ENCODE measurements around the gene FOXL1. TPM values are rescaled to one million over a fixed set of nuclear protein-coding genes. Genes with fewer than 3 reads are reported as not detected.

Gene FOXL1
- total RNA-seq, 4 donors from 2014 or later, result 0.09 to 1.3 (median 0.43) TPM

DNA sequence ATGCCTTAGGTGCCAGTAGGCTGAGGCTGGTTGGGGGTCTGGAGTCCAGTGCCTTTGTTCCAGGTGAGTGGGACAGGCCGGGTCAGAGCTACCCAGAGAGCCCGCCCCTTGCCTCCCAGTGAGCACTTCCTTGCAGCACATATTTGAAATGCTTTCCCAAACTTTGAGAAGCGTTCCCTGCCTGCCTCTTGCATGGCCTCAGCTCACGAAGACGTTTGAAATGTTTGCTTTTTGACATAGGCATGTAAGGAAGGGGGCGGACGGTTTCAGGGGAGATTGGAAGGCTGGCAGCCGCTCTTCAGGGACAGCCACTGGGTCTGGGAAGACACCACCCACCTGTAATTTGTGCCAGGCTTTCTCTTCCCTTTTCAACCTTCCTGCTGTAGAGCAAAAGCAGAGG lies 5.1 kb upstream of the FOXL1 start:
- TF ChIP-seq, protein P1, sequence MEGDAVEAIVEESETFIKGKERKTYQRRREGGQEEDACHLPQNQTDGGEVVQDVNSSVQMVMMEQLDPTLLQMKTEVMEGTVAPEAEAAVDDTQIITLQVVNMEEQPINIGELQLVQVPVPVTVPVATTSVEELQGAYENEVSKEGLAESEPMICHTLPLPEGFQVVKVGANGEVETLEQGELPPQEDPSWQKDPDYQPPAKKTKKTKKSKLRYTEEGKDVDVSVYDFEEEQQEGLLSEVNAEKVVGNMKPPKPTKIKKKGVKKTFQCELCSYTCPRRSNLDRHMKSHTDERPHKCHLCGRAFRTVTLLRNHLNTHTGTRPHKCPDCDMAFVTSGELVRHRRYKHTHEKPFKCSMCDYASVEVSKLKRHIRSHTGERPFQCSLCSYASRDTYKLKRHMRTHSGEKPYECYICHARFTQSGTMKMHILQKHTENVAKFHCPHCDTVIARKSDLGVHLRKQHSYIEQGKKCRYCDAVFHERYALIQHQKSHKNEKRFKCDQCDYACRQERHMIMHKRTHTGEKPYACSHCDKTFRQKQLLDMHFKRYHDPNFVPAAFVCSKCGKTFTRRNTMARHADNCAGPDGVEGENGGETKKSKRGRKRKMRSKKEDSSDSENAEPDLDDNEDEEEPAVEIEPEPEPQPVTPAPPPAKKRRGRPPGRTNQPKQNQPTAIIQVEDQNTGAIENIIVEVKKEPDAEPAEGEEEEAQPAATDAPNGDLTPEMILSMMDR (IDR thresholded peaks at IDR 0.05), result no peak
- ATAC-seq (ENCODE audit: low FRiP score), result no peak
- DNase-seq (ENCODE audit: low spot score), result no peak

DNA sequence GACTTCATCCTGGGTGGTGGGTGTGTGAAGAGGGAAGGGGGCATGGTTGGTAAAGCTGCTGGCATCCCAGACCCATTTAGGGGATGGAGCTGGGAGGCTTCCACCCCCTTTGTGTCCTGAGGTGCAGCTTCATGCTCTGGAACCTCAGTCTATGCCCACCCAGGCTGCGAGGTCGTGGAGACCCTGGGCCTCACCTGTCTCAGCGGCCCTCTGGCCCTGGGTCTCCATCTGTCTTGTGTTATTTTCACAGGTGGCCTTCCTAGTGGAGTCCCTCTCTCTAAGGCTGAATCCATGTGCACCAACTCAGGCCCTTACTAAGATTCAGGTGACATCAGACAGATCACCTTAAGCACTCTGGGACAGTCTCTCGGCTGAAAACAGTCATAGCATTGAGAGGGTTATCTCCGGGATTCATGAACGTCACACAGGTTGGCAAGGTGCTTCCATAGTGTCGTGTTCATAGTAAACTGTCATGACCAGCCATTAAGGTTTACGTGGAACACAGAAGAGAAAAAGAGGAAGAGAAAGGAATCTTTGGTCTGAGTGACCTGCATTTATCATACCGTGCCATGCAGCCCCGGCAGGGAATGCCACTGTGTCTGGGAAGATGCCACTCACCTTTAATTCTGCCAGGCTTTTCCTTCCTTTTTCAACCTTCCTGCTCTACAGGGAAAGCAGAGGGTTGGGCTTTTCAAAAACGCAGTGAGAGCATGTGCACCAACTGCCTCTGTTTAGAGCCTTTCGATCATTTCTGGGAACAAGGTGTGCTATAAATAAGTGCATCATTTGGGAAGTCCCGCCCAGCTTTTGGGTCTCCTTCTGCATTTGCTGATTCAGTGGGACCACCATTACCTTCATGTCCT lies 4.5 kb upstream of the FOXL1 start:
- DNase-seq (ENCODE audit: low spot score), result no peak
- TF ChIP-seq, protein P1 (IDR thresholded peaks at IDR 0.05), result no peak
- ATAC-seq (ENCODE audit: low FRiP score), result no peak

DNA sequence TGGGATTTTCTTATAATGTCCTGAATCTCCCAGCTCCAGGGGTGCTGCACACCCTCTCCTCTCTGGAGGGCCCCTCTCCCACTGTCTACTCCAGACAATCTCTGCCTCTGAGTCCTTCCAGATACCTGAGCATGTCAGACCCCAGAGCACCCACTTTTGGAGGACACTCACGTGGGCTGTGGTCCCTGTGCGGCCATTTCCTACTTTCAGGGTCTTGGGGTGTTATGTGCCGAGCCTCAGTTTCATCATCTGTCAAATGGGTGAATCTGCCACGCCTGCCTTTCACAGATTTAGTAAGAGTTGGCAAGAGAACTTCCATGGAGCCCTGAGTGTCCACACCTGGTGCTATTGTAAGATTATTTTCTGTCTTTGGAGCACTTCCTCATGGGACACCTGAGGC lies 3.7 kb upstream of the FOXL1 start:
- TF ChIP-seq, protein P1 (IDR thresholded peaks at IDR 0.05), result no peak
- no peak for DNase-seq (ENCODE audit: low spot score)
- no peak for ATAC-seq (ENCODE audit: low FRiP score)

DNA sequence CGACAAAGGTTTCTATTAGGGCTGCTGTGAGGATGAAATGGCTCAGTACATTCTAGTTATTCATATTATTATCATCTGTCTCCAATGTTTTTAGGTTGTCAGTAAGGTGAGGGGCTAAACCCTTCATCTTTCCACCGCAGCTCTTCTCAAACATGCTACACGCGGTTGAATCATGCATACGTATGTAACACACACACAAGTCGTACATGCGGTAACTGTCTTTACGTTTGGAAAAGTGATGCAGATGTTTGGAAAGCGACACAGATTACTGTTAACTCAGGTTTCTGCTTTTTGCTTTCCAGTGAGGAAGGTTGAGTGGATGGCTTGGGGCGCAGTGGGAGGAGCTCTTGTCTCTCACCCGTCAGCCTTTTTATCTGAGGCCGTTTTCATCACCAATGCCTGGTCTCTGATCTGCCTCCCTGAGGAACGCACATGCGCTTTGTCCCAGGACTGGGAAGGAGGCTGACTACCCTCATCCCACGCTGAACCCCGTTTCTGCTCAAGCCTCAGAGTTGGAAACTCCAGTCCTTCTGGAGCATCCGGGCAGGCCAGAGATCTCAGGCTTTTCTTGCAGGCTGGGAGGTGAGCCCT lies 3.2 kb upstream of the FOXL1 start:
- ATAC-seq (ENCODE audit: low FRiP score) (no peak), DNase-seq (ENCODE audit: low spot score) (no peak)
- TF ChIP-seq, protein P1 (IDR thresholded peaks at IDR 0.05), result no peak

DNA sequence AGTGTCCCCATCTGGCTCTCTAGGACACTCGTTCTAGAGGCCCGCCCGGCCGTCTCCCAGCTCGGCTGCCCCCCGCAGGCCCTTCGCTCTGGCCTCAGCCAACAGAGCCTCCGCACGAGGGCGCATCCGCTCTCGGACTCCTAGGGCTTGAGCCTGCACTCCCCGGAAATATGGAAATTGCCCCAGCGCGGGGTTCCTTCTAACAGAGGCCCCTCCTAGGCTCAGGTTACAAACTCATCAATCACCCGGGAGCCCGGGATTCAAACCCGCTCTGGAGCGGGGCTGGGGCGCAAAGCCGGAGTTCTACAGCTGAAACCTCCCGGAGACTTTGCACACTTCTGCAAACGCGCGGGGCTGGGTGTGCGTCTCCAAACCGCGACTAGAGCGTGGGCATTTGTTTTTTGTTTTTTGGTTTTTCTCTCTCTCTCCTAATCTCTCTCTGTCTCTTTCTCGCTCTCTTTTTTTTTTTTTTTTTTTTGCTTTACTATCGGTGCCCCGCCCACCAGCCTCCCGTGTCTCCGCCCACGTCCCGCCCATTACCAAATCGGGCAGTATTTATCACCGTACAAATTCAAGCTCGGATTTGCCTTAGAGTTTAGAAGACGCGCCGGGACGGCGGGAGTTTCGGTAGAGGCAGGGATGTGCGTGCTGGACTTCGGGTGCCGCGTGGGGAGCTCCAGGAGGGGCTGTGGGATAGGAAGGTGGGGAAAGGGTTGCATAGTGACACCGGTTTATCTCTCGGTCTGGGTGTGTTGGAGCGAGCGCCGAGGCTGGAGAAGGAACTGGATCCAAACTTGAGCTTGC lies 2.4 kb upstream of the FOXL1 start:
- ATAC-seq (ENCODE audit: low FRiP score) (peak; percentile 71), DNase-seq (ENCODE audit: low spot score) (peak; percentile 53)
- TF ChIP-seq, protein P1 (IDR thresholded peaks at IDR 0.05), result no peak

DNA sequence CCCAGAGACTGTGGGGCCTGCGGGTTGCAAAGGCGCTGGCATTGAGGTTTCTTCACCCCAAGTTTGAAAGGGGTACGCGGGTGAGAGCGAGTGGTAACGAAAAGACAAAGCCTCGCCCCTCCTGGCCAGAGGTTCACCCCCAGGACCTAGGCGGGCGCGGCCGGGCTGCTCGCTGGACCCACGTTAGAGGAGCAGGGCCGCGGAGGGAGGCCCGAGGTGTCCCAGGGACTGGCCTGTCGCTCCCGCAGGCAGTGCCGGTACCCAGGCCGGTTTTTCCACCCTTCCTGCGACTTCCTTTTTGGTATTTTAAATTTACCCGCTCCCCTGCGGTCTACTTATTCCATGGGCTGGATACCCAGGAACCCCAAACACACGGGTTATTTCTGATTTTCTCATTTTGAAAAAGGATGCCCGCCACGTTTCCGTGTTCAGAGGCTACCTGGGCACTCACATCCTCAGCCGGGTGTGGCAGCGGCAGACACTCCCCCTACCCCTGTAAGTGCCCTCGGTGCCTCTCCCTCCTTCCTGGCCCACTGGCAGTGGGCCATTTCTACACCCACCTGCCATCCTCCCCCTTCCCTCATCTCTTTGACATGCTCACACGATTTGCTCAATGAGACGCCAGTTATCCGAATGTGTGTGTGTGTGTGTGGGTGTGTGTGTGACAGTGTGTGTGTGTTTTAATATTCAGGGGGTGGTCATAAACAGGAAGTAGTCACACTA lies 1.6 kb upstream of the FOXL1 start:
- TF ChIP-seq, protein P1 (IDR thresholded peaks at IDR 0.05), result no peak
- ATAC-seq (ENCODE audit: low FRiP score), result no peak
- no peak for DNase-seq (ENCODE audit: low spot score)

All from omental fat pad (tissue), 4 donors.